Stimulated activated CD8-positive, alpha-beta memory T cell treated with anti-CD3 and anti-CD28 coated beads, Interleukin-12 subunit alpha, Interleukin-12 subunit beta, amount 100 ng/mL, for 4 hours (primary cell): ENCODE data around the gene PTPRJ.
"Not testable (repeated sequence)": the region's sequence is repeated elsewhere in the genome, so short reads cannot be mapped to it uniquely, and the experiment has no call there.

Experiments used
- DNase-seq: peaks from one replicate; pipeline ENCODE4 v3.0.0-alpha.2; 2020; ENCODE audit warnings: low read depth

Gene PTPRJ

GRCh38 chr11:48164836-48165235 is 184.5 kb downstream of the PTPRJ start:
- DNase-seq: no peak

- DNase-seq: no peak
Observed at GRCh38 chr11:48165426-48165825, 185.1 kb downstream of the PTPRJ start.

- no peak for DNase-seq
Observed at GRCh38 chr11:48167380-48167779, 187.0 kb downstream of the PTPRJ start.

- DNase-seq: no peak
Observed at GRCh38 chr11:48168815-48169214, 188.5 kb downstream of the PTPRJ start.

GRCh38 chr11:48169259-48169658 is 188.9 kb downstream of the PTPRJ start:
- no peak for DNase-seq

DNA sequence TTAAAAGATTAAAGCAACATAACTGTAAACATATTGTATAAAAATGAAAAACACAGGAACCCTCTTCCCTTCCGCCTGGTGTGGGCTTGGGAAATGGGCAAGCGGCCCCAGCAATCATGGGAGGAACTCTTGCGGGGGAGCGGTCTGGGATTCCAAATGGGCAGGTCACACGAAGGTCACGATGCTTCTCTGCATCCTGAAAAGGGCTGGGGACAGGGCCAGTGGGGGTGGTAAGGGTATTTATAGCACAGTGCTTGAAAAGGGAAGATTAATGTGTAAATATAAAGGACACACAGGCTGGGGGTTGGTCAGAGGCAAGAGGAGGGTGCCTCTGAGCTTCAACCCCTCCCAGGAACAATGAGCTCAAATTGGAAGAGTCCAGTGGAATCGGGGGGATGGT is 189.4 kb downstream of the PTPRJ start:
- DNase-seq: no peak

- DNase-seq: no peak
Observed at GRCh38 chr11:48170241-48171233, 190.2 kb downstream of the PTPRJ start.

DNA sequence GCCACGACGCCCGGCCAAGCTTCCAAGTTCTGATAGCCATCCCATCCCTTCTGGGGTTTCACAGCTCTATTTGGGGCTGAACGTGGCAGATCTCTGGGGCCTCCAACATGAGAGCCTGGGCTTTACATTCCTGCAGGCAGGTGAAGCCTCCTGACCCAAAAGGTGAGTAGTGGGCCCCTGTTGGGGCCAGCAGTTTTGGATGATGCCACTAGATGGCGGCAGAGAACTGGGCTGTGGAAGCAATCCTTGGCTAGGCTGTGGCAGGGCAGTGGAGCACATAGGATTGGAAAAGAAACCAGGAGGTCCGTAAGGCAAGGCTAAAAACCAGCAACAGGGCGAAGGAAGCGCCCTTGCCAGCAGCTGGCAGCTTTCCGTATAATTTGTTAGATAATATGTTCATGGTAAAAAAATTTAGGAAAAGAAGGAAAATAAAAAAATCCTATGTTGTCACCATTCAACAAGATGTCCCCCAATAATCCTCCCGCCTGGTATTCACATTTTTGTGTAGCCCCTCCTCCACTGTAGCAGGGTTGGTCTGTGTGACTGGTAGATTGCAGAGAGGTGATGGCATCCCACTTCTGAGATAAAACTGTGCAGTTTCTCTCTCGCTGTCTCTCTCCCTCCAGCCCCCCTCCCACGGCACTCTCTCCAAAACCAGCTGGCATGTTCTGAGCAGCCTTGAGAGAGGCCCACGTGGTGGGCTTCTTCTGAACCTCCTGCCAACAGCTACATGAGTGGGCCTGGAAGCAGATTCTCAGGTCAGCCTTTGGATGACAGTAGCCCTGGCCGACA is 192.7 kb downstream of the PTPRJ start:
- peak; percentile 8 for DNase-seq

- DNase-seq: no peak
Observed at GRCh38 chr11:48177661-48178060, 197.3 kb downstream of the PTPRJ start.

GRCh38 chr11:48180627-48181026 is 200.3 kb downstream of the PTPRJ start:
- DNase-seq: no peak

- DNase-seq: no peak
Observed at GRCh38 chr11:48182860-48183526, 202.6 kb downstream of the PTPRJ start.

- no peak for DNase-seq
Observed at GRCh38 chr11:48184452-48184851, 204.1 kb downstream of the PTPRJ start.

GRCh38 chr11:48190906-48191654 is 210.7 kb downstream of the PTPRJ start:
- DNase-seq: not testable (repeated sequence)

GRCh38 chr11:48193876-48194275 is 213.5 kb downstream of the PTPRJ start:
- no peak for DNase-seq

- no peak for DNase-seq
Observed at GRCh38 chr11:48207881-48208280, 227.5 kb downstream of the PTPRJ start.

GRCh38 chr11:48210052-48210451 is 229.7 kb downstream of the PTPRJ start:
- no peak for DNase-seq

- no peak for DNase-seq
Observed at GRCh38 chr11:48216510-48216909, 236.2 kb downstream of the PTPRJ start, which contains the start of gene OR4B1. Gene OR4B1, plus strand, starts transcription at chr11:48216810. Its CDS starts 0 bp downstream, at chr11:48216810.
